NB4 (cell line): ENCODE data around the gene NDC1.

Experiments used
- MYC ChIP-seq: IDR thresholded peaks from 2 replicates; pipeline ENCODE4 v1.6.1; 2011; ENCODE audit warnings: low read depth, low read length
- POLR2A ChIP-seq: IDR thresholded peaks from 2 replicates; pipeline ENCODE4 v1.6.1; 2011; ENCODE audit warnings: mild to moderate bottlenecking; ENCODE audit not compliant: insufficient read length; ENCODE audit errors: extremely low read depth
- TF ChIP-seq, protein P1 (sequence below): IDR thresholded peaks from one replicate; pipeline ENCODE4 v1.5.1; 2012; ENCODE audit warnings: low read depth, low read length
- TF ChIP-seq, protein P2 (sequence below): IDR thresholded peaks from 2 replicates; pipeline ENCODE4 v1.6.1; 2011; ENCODE audit warnings: low read depth, low read length

DNA sequence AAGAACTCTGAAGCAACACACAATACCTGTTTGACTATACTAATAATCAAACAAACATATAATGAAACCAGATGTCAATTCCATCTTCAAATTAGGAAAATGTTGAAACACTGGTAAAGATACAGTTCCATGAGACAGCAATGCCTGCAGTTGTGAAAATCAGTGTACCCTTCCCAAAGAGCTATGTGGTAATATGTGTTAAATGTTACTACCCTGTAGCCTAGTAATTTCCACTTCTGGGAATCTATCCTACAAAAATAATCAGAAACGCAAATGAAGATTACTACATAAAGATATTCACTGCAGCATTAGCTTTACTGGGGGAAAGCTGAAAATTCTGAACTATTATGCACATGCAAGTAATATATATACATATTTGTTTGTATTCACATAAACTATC lies 116.1 kb downstream of the NDC1 start:
- TF ChIP-seq, protein P1, sequence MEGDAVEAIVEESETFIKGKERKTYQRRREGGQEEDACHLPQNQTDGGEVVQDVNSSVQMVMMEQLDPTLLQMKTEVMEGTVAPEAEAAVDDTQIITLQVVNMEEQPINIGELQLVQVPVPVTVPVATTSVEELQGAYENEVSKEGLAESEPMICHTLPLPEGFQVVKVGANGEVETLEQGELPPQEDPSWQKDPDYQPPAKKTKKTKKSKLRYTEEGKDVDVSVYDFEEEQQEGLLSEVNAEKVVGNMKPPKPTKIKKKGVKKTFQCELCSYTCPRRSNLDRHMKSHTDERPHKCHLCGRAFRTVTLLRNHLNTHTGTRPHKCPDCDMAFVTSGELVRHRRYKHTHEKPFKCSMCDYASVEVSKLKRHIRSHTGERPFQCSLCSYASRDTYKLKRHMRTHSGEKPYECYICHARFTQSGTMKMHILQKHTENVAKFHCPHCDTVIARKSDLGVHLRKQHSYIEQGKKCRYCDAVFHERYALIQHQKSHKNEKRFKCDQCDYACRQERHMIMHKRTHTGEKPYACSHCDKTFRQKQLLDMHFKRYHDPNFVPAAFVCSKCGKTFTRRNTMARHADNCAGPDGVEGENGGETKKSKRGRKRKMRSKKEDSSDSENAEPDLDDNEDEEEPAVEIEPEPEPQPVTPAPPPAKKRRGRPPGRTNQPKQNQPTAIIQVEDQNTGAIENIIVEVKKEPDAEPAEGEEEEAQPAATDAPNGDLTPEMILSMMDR, result no peak
- TF ChIP-seq POLR2A, result no peak
- TF ChIP-seq, protein P2, sequence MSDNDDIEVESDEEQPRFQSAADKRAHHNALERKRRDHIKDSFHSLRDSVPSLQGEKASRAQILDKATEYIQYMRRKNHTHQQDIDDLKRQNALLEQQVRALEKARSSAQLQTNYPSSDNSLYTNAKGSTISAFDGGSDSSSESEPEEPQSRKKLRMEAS, result no peak
- TF ChIP-seq MYC, result no peak
